IPS-18c (cell line): ENCODE data around the gene ZDHHC9.
A peak's percentile ranks its signal among the peaks of the same experiment; 100 is the strongest.

Experiments
- H3K4me3 ChIP-seq: 2 replicates; pipeline ENCODE4 v1.7.0; 2013; ENCODE audit warnings: low read depth, mild to moderate bottlenecking, low read length, moderate library complexity; ENCODE audit not compliant: insufficient read depth
- H3K9me3 ChIP-seq: one replicate; pipeline ENCODE4 v1.6.1; 2013; ENCODE audit warnings: mild to moderate bottlenecking, low read length, moderate library complexity; ENCODE audit not compliant: control insufficient read depth, insufficient read depth

ZDHHC9 gene

GRCh38 chrX:129825746-129826505 lies 17.8 kb downstream of the ZDHHC9 start:
- H3K4me3 ChIP-seq = no peak overlapping the region
- H3K9me3 ChIP-seq = peaks cover 2% of the 10 kb centered on the region

- peaks cover 2% of the 10 kb centered on the region for H3K9me3 ChIP-seq
- H3K4me3 ChIP-seq = no peak overlapping the region
Observed at GRCh38 chrX:129824620-129825019, 19.1 kb downstream of the ZDHHC9 start.

GRCh38 chrX:129823522-129823921 lies 20.2 kb downstream of the ZDHHC9 start:
- H3K4me3 ChIP-seq = no peak overlapping the region
- peaks cover 2% of the 10 kb centered on the region for H3K9me3 ChIP-seq

GRCh38 chrX:129823115-129823514 lies 20.6 kb downstream of the ZDHHC9 start:
- H3K9me3 ChIP-seq = peaks cover 2% of the 10 kb centered on the region
- no peak overlapping the region for H3K4me3 ChIP-seq

- H3K9me3 ChIP-seq = no peaks in the 10 kb centered on the region
- H3K4me3 ChIP-seq = peak overlapping the region; percentile 12; the same call in 1 of the 2 replicates
Observed at GRCh38 chrX:129818123-129818522, 25.6 kb downstream of the ZDHHC9 start.

GRCh38 chrX:129813662-129814368 lies 29.9 kb downstream of the ZDHHC9 start:
- H3K9me3 ChIP-seq = no peaks in the 10 kb centered on the region
- no peak overlapping the region for H3K4me3 ChIP-seq

- no peak overlapping the region for H3K4me3 ChIP-seq
- H3K9me3 ChIP-seq = peaks cover 3% of the 10 kb centered on the region
Observed at GRCh38 chrX:129808829-129809796, 34.6 kb downstream of the ZDHHC9 start.

GRCh38 chrX:129808158-129808828 lies 35.4 kb downstream of the ZDHHC9 start:
- H3K4me3 ChIP-seq = no peak overlapping the region
- peaks cover 3% of the 10 kb centered on the region for H3K9me3 ChIP-seq

- Histone ChIP-seq H3K4me3 (no peak overlapping the region), H3K9me3 (peaks cover 3% of the 10 kb centered on the region)
Observed at GRCh38 chrX:129804806-129805205, 38.9 kb downstream of the ZDHHC9 start.

GRCh38 chrX:129802863-129803262 lies 40.8 kb downstream of the ZDHHC9 start:
- peaks cover 6% of the 10 kb centered on the region for H3K9me3 ChIP-seq
- no peak overlapping the region for H3K4me3 ChIP-seq

- Histone ChIP-seq H3K4me3 (no peak overlapping the region), H3K9me3 (peaks cover 7% of the 10 kb centered on the region)
Observed at GRCh38 chrX:129800186-129800585, 43.5 kb downstream of the ZDHHC9 start.

- peaks cover 7% of the 10 kb centered on the region for H3K9me3 ChIP-seq
- no peak overlapping the region for H3K4me3 ChIP-seq
Observed at GRCh38 chrX:129798888-129799287, 44.8 kb downstream of the ZDHHC9 start.

GRCh38 chrX:129798456-129798855 lies 45.2 kb downstream of the ZDHHC9 start:
- Histone ChIP-seq H3K9me3 (peaks cover 7% of the 10 kb centered on the region), H3K4me3 (no peak overlapping the region)

- peaks cover 10% of the 10 kb centered on the region for H3K9me3 ChIP-seq
Observed at GRCh38 chrX:129797251-129797906, 46.3 kb downstream of the ZDHHC9 start.

GRCh38 chrX:129795584-129795983 lies 48.1 kb downstream of the ZDHHC9 start:
- Histone ChIP-seq H3K4me3 (no peak overlapping the region), H3K9me3 (peaks cover 12% of the 10 kb centered on the region)

More at GRCh38 chrX:129797251-129797906, 46.3 kb downstream of the ZDHHC9 start:
- no peak overlapping the region for H3K4me3 ChIP-seq

- H3K9me3 ChIP-seq = peaks cover 12% of the 10 kb centered on the region
- H3K4me3 ChIP-seq = no peak overlapping the region
Observed at GRCh38 chrX:129793604-129794191, 50.0 kb downstream of the ZDHHC9 start.
